Urinary bladder (tissue), 4 donors: ENCODE measurements around the gene RNF8. TPM values are rescaled to one million over a fixed set of nuclear protein-coding genes. Genes with fewer than 3 reads are reported as not detected.
"Not testable (repeated sequence)": the region's sequence is repeated elsewhere in the genome, so short reads cannot be mapped to it uniquely, and the experiment has no call there.

ENCODE experiments used
- DNase-seq: peaks from one replicate; pipeline ENCODE4 v3.0.0-alpha.2; 2015; ENCODE audit errors: extremely low spot score
- H3K27ac ChIP-seq: one replicate; pipeline ENCODE4 v1.5.1; 2013; ENCODE audit warnings: low read depth, mild to moderate bottlenecking, moderate library complexity
- H3K36me3 ChIP-seq: one replicate; pipeline ENCODE4 v1.6.1; 2013; ENCODE audit warnings: mild to moderate bottlenecking, moderate library complexity; ENCODE audit not compliant: insufficient read depth
- H3K4me1 ChIP-seq: one replicate; pipeline ENCODE4 v1.6.1; 2013; ENCODE audit warnings: mild to moderate bottlenecking, moderate library complexity; ENCODE audit not compliant: insufficient read depth
- H3K4me3 ChIP-seq: one replicate; pipeline ENCODE4 v1.5.1; 2013; ENCODE audit warnings: low read depth, low read length
- WGBS: extraction: QIAGEN DNeasy Blood & Tissue Kit; methylation state at CpG from one replicate; pipeline ENCODE4 v1.1.7; 2013; 5-methylcytosine and 5-hydroxymethylcytosine counted together
- polyA plus RNA-seq: library from polyadenylated mRNA; stranded (reverse); fragments of 200-250 nt; gene quantifications from one replicate; pipeline ENCODE4 v1.2.3, GENCODE V29; 2013
- total RNA-seq: library from RNA; depleted of rRNA; stranded (reverse); fragments of >200 nt; gene quantifications from one replicate; pipeline ENCODE4 v1.2.3, GENCODE V29; 2014
- donor health status: healthy with polysubstance abuse.
- donor health status: healthy.

The RNF8 gene
- total and polyA plus RNA-seq, 2 donors = 13.9 to 21.7 TPM

GRCh38 chr6:37334047-37334446, 19.7 kb upstream of the RNF8 start:
- DNase-seq = no peak
- Histone ChIP-seq H3K27ac (no peak overlapping the region), H3K4me1 (no peaks in the 10 kb centered on the region), H3K4me3 (no peak overlapping the region), H3K36me3 (no peaks in the 10 kb centered on the region)

GRCh38 chr6:37338317-37338716, 15.5 kb upstream of the RNF8 start:
- H3K4me3 ChIP-seq, H3K36me3 ChIP-seq, H3K27ac ChIP-seq, DNase-seq, H3K4me1 ChIP-seq: not testable (repeated sequence)
- 86% methylated on average over 3 of the region's 3 CpGs for WGBS

GRCh38 chr6:37338745-37339255, 15.0 kb upstream of the RNF8 start:
- Histone ChIP-seq H3K4me1 (no peaks in the 10 kb centered on the region), H3K4me3 (no peak overlapping the region), H3K36me3 (no peaks in the 10 kb centered on the region), H3K27ac (no peak overlapping the region)
- WGBS = 89% methylated on average over 5 of the region's 5 CpGs
- no peak for DNase-seq

GRCh38 chr6:37339741-37340638, 13.8 kb upstream of the RNF8 start:
- DNase-seq = no peak
- no peaks in the 10 kb centered on the region for H3K4me1 ChIP-seq

GRCh38 chr6:37340639-37340943, 13.2 kb upstream of the RNF8 start:
- WGBS = 63% methylated on average over 4 of the region's 4 CpGs
- no peak for DNase-seq
- Histone ChIP-seq H3K4me1 (no peaks in the 10 kb centered on the region), H3K27ac (no peak overlapping the region), H3K36me3 (no peaks in the 10 kb centered on the region), H3K4me3 (no peak overlapping the region)

More at GRCh38 chr6:37339741-37340638, 13.8 kb upstream of the RNF8 start:
- WGBS = 85% methylated on average over 5 of the region's 5 CpGs
- Histone ChIP-seq H3K36me3 (no peaks in the 10 kb centered on the region), H3K27ac (no peak overlapping the region), H3K4me3 (no peak overlapping the region)

GRCh38 chr6:37343248-37343647, 10.5 kb upstream of the RNF8 start:
- Histone ChIP-seq H3K4me1 (no peaks in the 10 kb centered on the region), H3K36me3 (no peaks in the 10 kb centered on the region)
- 91% methylated on average over 3 of the region's 3 CpGs for WGBS

GRCh38 chr6:37344308-37344707, 9.5 kb upstream of the RNF8 start:
- no peak for DNase-seq
- H3K4me1 ChIP-seq = no peaks in the 10 kb centered on the region
- WGBS = 86% methylated on average over 3 of the region's 3 CpGs
- H3K27ac ChIP-seq = no peak overlapping the region
- no peak overlapping the region for H3K4me3 ChIP-seq
- no peaks in the 10 kb centered on the region for H3K36me3 ChIP-seq

More at GRCh38 chr6:37343248-37343647, 10.5 kb upstream of the RNF8 start:
- Histone ChIP-seq H3K27ac (no peak overlapping the region), H3K4me3 (no peak overlapping the region)
- no peak for DNase-seq

GRCh38 chr6:37345804-37346203, 8.0 kb upstream of the RNF8 start:
- WGBS = 75% methylated on average over 3 of the region's 3 CpGs
- H3K36me3 ChIP-seq, DNase-seq: not testable (repeated sequence)

GRCh38 chr6:37347177-37347576, 6.6 kb upstream of the RNF8 start:
- WGBS = 66% methylated on average over 3 of the region's 3 CpGs
- Histone ChIP-seq H3K4me1 (no peaks in the 10 kb centered on the region), H3K27ac (no peak overlapping the region), H3K36me3 (no peaks in the 10 kb centered on the region), H3K4me3 (no peak overlapping the region)
- no peak for DNase-seq

More at GRCh38 chr6:37345804-37346203, 8.0 kb upstream of the RNF8 start:
- H3K27ac ChIP-seq, H3K4me3 ChIP-seq, H3K4me1 ChIP-seq: not testable (repeated sequence)

GRCh38 chr6:37347670-37348111, 6.1 kb upstream of the RNF8 start:
- Histone ChIP-seq H3K4me1 (no peaks in the 10 kb centered on the region), H3K4me3 (no peak overlapping the region), H3K36me3 (no peaks in the 10 kb centered on the region), H3K27ac (no peak overlapping the region)
- WGBS = 72% methylated on average over 4 of the region's 4 CpGs
- DNase-seq = no peak

- Histone ChIP-seq H3K4me1 (peaks cover 2% of the 10 kb centered on the region), H3K36me3 (no peaks in the 10 kb centered on the region), H3K4me3 (no peak overlapping the region), H3K27ac (no peak overlapping the region)
- DNase-seq = no peak
- 89% methylated on average over 3 of the region's 3 CpGs for WGBS
Observed at GRCh38 chr6:37351027-37351426, 2.8 kb upstream of the RNF8 start.

- no peak overlapping the region for H3K4me3 ChIP-seq
Observed at GRCh38 chr6:37352384-37352783, 1.4 kb upstream of the RNF8 start.

GRCh38 chr6:37354526-37355384, 972 bp downstream of the RNF8 start:
- Histone ChIP-seq H3K4me1 (peaks cover 2% of the 10 kb centered on the region), H3K36me3 (no peaks in the 10 kb centered on the region), H3K27ac (no peak overlapping the region), H3K4me3 (peak overlapping the region; percentile 95)
- 5% methylated on average over 44 of the region's 44 CpGs for WGBS
- no peak for DNase-seq

More at GRCh38 chr6:37352384-37352783, 1.4 kb upstream of the RNF8 start:
- H3K36me3 ChIP-seq = no peaks in the 10 kb centered on the region
- DNase-seq = no peak
- H3K27ac ChIP-seq = no peak overlapping the region
- 91% methylated on average over 3 of the region's 3 CpGs for WGBS
- H3K4me1 ChIP-seq = peaks cover 2% of the 10 kb centered on the region
